HepG2 (cell line): Measurements from ENCODE around the gene IPO13. TPM values are rescaled to one million over a fixed set of nuclear protein-coding genes. Genes with fewer than 3 reads are reported as not detected.

Experiments used
- CBX2 ChIP-seq, 2 experiments: fragments of 200-600 bp in 1 of 2; sonication (generic); formaldehyde crosslinking in 1 of 2; IDR thresholded peaks; 2 replicates each; pipeline versions ENCODE4 v1.7.0 to v1.8.1; 2018 to 2022; ENCODE audit warnings: low read depth in 2 of 2, low read length in 1 of 2, mild to moderate bottlenecking in 1 of 2, missing genetic modification reagents in 1 of 2
- CCDC6 ChIP-seq: sonication (generic); formaldehyde crosslinking; IDR thresholded peaks from 2 replicates; pipeline ENCODE4 v1.8.1; 2022; ENCODE audit warnings: mild to moderate bottlenecking, missing genetic modification reagents, moderate library complexity
- DR1 ChIP-seq: sonication (generic); formaldehyde crosslinking; IDR thresholded peaks from 2 replicates; pipeline ENCODE4 v1.8.0; 2021; ENCODE audit warnings: mild to moderate bottlenecking, missing genetic modification reagents, inconsistent platforms
- FOXA3 ChIP-seq: IDR thresholded peaks from 2 replicates; pipeline ENCODE4 v1.6.1; 2016; ENCODE audit warnings: missing genetic modification reagents, missing compliant biosample characterization
- HMGA1 ChIP-seq: sonication (generic); formaldehyde crosslinking; conservative IDR thresholded peaks from 2 replicates; pipeline ENCODE4 v1.4.0; 2020; ENCODE audit warnings: missing genetic modification reagents
- MAF1 ChIP-seq: sonication (generic); formaldehyde crosslinking; IDR thresholded peaks from 2 replicates; pipeline ENCODE4 v1.5.0; 2020; ENCODE audit warnings: missing genetic modification reagents, borderline replicate concordance
- MTF2 ChIP-seq: sonication (generic); formaldehyde crosslinking; IDR thresholded peaks from 2 replicates; pipeline ENCODE4 v1.5.0; 2020; ENCODE audit warnings: missing genetic modification reagents, borderline replicate concordance
- NBN ChIP-seq: fragments of 450-650 bp; conservative IDR thresholded peaks from 2 replicates; pipeline ENCODE4 v1.6.1; 2017
- NFYB ChIP-seq: sonication (generic); formaldehyde crosslinking; IDR thresholded peaks from 2 replicates; pipeline ENCODE4 v1.4.0; 2020; ENCODE audit warnings: missing genetic modification reagents
- RAD51 ChIP-seq: fragments of 450-650 bp; IDR thresholded peaks from 2 replicates; pipeline ENCODE4 v1.6.1; 2016; ENCODE audit warnings: borderline replicate concordance
- RELA ChIP-seq: sonication (generic); formaldehyde crosslinking; IDR thresholded peaks from 2 replicates; pipeline ENCODE4 v1.4.0; 2020; ENCODE audit warnings: missing genetic modification reagents
- TCF7 ChIP-seq: sonication (generic); IDR thresholded peaks from 2 replicates; pipeline ENCODE4 v1.6.1; 2016; ENCODE audit warnings: antibody characterized with exemption, low read depth
- WIZ ChIP-seq: sonication (generic); formaldehyde crosslinking; IDR thresholded peaks from 2 replicates; pipeline ENCODE4 v1.5.1; 2020; ENCODE audit warnings: mild to moderate bottlenecking, missing genetic modification reagents
- ZC3H13 ChIP-seq: sonication (generic); formaldehyde crosslinking; IDR thresholded peaks from 2 replicates; pipeline ENCODE4 v1.8.1; 2023; ENCODE audit warnings: mild to moderate bottlenecking, missing genetic modification reagents, moderate library complexity
- ZMYM2 ChIP-seq: sonication (generic); formaldehyde crosslinking; IDR thresholded peaks from 2 replicates; pipeline ENCODE4 v1.8.0; 2022; ENCODE audit warnings: mild to moderate bottlenecking, missing genetic modification reagents
- ZNF136 ChIP-seq: sonication (generic); formaldehyde crosslinking; IDR thresholded peaks from 2 replicates; pipeline ENCODE4 v1.8.1; 2022; ENCODE audit warnings: low read depth, mild to moderate bottlenecking, moderate library complexity, missing genetic modification reagents
- ZNF260 ChIP-seq: sonication (generic); formaldehyde crosslinking; IDR thresholded peaks from 2 replicates; pipeline ENCODE4 v1.4.0; 2020; ENCODE audit warnings: missing genetic modification reagents, low read depth, mild to moderate bottlenecking, borderline replicate concordance
- ZNF335 ChIP-seq: sonication (generic); formaldehyde crosslinking; IDR thresholded peaks from 2 replicates; pipeline ENCODE4 v1.4.0; 2020; ENCODE audit warnings: missing genetic modification reagents
- ZNF530 ChIP-seq: sonication (generic); formaldehyde crosslinking; IDR thresholded peaks from 2 replicates; pipeline ENCODE4 v1.5.0; 2020; ENCODE audit warnings: low read depth, mild to moderate bottlenecking, missing genetic modification reagents
- ZNF550 ChIP-seq: sonication (generic); formaldehyde crosslinking; IDR thresholded peaks from 2 replicates; pipeline ENCODE4 v1.4.0; 2020; ENCODE audit warnings: mild to moderate bottlenecking, missing genetic modification reagents, borderline replicate concordance
- ZNF558 ChIP-seq: sonication (generic); formaldehyde crosslinking; IDR thresholded peaks from 2 replicates; pipeline ENCODE4 v1.9.0; 2022; ENCODE audit warnings: mild to moderate bottlenecking, missing genetic modification reagents, borderline replicate concordance
- ZSCAN21 ChIP-seq: sonication (generic); formaldehyde crosslinking; IDR thresholded peaks from 2 replicates; pipeline ENCODE4 v1.8.0; 2022; ENCODE audit warnings: mild to moderate bottlenecking, missing genetic modification reagents, moderate library complexity, borderline replicate concordance
- polyA plus RNA-seq, 8 experiments: library from polyadenylated mRNA; depleted of rRNA in 3 of 8; stranded (reverse) in 7 of 8; unstranded in 1 of 8; fragments of >200 nt; fragmentation: Illumina TruSeq in 4 of 8; extraction: Trizol in 4 of 8; gene quantifications; 2 replicates each; pipeline versions ENCODE4 v1.2.1 to v1.2.3, GENCODE V29; 2011 to 2016; ENCODE audit warnings: low read depth in 4 of 8, missing spikeins in 1 of 8, mixed read lengths in 1 of 8; ENCODE audit not compliant: insufficient read depth in 1 of 8
- total RNA-seq, 5 experiments: library from RNA; depleted of rRNA; stranded (reverse); fragments of >200 nt; fragmentation: Illumina TruSeq; extraction: Trizol; gene quantifications; 2 replicates each; pipeline ENCODE4 v1.2.3, GENCODE V29; 2016; ENCODE audit warnings: low read depth in 1 of 5
- TF ChIP-seq, protein P1 (sequence below): IDR thresholded peaks from 2 replicates; pipeline ENCODE4 v1.6.1; 2016; ENCODE audit warnings: low read depth, missing genetic modification reagents, missing compliant biosample characterization

IPO13 gene
- total and polyA plus RNA-seq, 2 of the 13 experiments (the other 11 are each of a cell fraction or from before 2014, with no cell fraction given): 12.9 to 15.6 TPM

DNA sequence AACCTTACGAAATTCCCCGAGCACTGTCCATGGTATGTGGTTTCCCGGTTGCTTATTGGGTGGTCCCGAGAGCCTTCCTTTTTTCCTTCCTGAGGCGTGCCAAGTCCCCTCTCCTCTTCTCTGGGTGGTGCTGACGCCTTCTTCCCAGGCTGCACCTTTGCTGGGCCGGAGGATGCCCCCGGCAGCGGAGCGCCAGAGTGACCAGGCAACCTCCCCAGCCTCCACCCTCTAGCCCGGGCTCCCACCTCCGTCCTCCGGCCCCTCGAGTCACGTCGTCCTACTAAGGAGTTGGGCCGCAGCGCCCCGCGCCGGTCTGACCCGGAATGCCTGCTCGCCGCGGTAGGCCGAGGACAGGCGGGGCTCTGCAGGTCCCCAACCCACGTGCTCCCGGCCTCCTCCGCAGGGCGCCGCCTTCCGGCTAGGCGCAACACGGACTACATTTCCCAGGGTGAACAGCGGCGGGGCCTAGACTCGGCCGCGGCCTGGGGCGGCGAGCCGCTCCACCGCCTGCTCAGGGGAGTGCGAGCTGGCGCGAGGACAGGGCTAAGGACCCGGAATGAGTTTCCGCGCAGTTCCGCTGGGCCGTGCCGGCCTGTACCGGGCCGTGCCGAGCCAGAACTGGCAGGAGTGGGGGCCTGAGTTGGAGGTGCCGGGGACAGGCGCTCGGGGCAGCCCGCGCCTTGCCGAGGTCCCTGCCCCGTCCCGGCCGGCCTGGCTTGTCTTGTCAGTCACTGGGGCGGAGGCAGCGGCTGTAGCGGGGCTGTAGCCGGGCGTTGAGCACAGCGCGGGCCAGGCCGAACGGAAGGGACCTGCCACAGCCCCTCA is at the start of gene IPO13 (continued):
- TF ChIP-seq RELA (CRISPR knock-in tag) (0 out of 2 replicates have a peak, but pooled peaks have one; percentile 73), NFYB (peak; percentile 19; the same call in 1 of the 2 replicates), MTF2 (no peak), ZNF558 (CRISPR knock-in tag) (peak; percentile 62), ZC3H13 (peak; percentile 87), ZNF530 (CRISPR knock-in tag) (no peak), HMGA1 (CRISPR knock-in tag) (no peak), TCF7 (no peak), WIZ (CRISPR knock-in tag) (peak; percentile 94; the same call in 1 of the 2 replicates), ZNF260 (no peak), RAD51 (peak; percentile 48; the same call in 1 of the 2 replicates), ZMYM2 (CRISPR knock-in tag) (no peak), ZNF335 (CRISPR knock-in tag) (peak; percentile 100), CBX2 (IDR thresholded peaks at IDR 0.05; ENCODE audit: low read depth, low read length) (no peak), CBX2 (CRISPR knock-in tag; IDR thresholded peaks at IDR 0.05; ENCODE audit: low read depth) (no peak), ZSCAN21 (peak; percentile 61), ZNF550 (CRISPR knock-in tag) (peak; percentile 55; the same call in 1 of the 2 replicates), CCDC6 (CRISPR knock-in tag) (peak; percentile 71; the same call in 1 of the 2 replicates), MAF1 (CRISPR knock-in tag) (peak; percentile 48), FOXA3 (0 out of 2 replicates have a peak, but pooled peaks have one; percentile 24), ZNF136 (peak; percentile 23; the same call in 1 of the 2 replicates), DR1 (CRISPR knock-in tag) (peak; percentile 89), NBN (no peak)
- TF ChIP-seq, protein P1, sequence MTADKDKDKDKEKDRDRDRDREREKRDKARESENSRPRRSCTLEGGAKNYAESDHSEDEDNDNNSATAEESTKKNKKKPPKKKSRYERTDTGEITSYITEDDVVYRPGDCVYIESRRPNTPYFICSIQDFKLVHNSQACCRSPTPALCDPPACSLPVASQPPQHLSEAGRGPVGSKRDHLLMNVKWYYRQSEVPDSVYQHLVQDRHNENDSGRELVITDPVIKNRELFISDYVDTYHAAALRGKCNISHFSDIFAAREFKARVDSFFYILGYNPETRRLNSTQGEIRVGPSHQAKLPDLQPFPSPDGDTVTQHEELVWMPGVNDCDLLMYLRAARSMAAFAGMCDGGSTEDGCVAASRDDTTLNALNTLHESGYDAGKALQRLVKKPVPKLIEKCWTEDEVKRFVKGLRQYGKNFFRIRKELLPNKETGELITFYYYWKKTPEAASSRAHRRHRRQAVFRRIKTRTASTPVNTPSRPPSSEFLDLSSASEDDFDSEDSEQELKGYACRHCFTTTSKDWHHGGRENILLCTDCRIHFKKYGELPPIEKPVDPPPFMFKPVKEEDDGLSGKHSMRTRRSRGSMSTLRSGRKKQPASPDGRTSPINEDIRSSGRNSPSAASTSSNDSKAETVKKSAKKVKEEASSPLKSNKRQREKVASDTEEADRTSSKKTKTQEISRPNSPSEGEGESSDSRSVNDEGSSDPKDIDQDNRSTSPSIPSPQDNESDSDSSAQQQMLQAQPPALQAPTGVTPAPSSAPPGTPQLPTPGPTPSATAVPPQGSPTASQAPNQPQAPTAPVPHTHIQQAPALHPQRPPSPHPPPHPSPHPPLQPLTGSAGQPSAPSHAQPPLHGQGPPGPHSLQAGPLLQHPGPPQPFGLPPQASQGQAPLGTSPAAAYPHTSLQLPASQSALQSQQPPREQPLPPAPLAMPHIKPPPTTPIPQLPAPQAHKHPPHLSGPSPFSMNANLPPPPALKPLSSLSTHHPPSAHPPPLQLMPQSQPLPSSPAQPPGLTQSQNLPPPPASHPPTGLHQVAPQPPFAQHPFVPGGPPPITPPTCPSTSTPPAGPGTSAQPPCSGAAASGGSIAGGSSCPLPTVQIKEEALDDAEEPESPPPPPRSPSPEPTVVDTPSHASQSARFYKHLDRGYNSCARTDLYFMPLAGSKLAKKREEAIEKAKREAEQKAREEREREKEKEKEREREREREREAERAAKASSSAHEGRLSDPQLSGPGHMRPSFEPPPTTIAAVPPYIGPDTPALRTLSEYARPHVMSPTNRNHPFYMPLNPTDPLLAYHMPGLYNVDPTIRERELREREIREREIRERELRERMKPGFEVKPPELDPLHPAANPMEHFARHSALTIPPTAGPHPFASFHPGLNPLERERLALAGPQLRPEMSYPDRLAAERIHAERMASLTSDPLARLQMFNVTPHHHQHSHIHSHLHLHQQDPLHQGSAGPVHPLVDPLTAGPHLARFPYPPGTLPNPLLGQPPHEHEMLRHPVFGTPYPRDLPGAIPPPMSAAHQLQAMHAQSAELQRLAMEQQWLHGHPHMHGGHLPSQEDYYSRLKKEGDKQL (CRISPR knock-in tag): peak; percentile 48; the same call in 1 of the 2 replicates
